ENCODE measurements around the gene ENDOD1. TPM values are rescaled to one million over a fixed set of nuclear protein-coding genes. Genes with fewer than 3 reads are reported as not detected.
A peak's percentile ranks its signal among the peaks of the same experiment; 100 is the strongest.

The ENDOD1 gene
- total and polyA plus RNA-seq, 2 experiments from 2014 or later = 15.5 to 33.7 TPM

- Histone ChIP-seq H3K9me3 (ENCODE audit: low read depth) (no peaks in the 10 kb centered on the region), H3K4me1 (ENCODE audit: insufficient read depth) (peaks cover 12% of the 10 kb centered on the region), H3K9ac (peak overlapping the region; percentile 93), H3K27ac (peak overlapping the region; percentile 85), H3K36me3 (ENCODE audit: low read depth) (no peaks in the 10 kb centered on the region), H3K27me3 (replicated peaks; ENCODE audit: insufficient read depth) (no peaks in the 10 kb centered on the region), H3F3A (ENCODE audit: insufficient read depth) (peaks cover 23% of the 10 kb centered on the region), H3K4me2 (ENCODE audit: unreplicated experiment) (peak overlapping the region; percentile 98), H2AFZ (peak overlapping the region; percentile 91), H3K9me2 (ENCODE audit: insufficient read depth) (no peaks in the 10 kb centered on the region), H3K4me3 (peak overlapping the region; percentile 99), H3K79me2 (ENCODE audit: insufficient read depth) (peaks cover 34% of the 10 kb centered on the region), H4K20me1 (ENCODE audit: insufficient read depth) (no peaks in the 10 kb centered on the region)
- peak; percentile 91 for DNase-seq
- WGBS, 2 experiments (ENCODE audit: low coverage in 1 of 2, low lambda C conversion rate in 2 of 2, missing lambda C conversion rate in 2 of 2) = 1% methylated on average over 37 to 72 of the region's 98 CpGs
- in situ Hi-C loops (cut with MboI) = no loop called here
- TF ChIP-seq EZH2 (IDR thresholded peaks at IDR 0.05; ENCODE audit: insufficient read depth, poor library complexity, severe bottlenecking) = no peak
- no peak for TF ChIP-seq EZH2phosphoT487 (IDR thresholded peaks at IDR 0.05; ENCODE audit: insufficient read depth, low read depth)
Observed at GRCh38 chr11:95067039-95067840, 22.4 kb upstream of the ENDOD1 start.

GRCh38 chr11:95067841-95068219 is 21.8 kb upstream of the ENDOD1 start:
- Histone ChIP-seq H3K9me3 (ENCODE audit: low read depth) (no peaks in the 10 kb centered on the region), H3K4me3 (peak overlapping the region; percentile 99), H3F3A (ENCODE audit: insufficient read depth) (peaks cover 23% of the 10 kb centered on the region), H3K9ac (peak overlapping the region; percentile 93), H4K20me1 (ENCODE audit: insufficient read depth) (no peaks in the 10 kb centered on the region), H3K27ac (peak overlapping the region; percentile 85), H3K4me1 (ENCODE audit: insufficient read depth) (peaks cover 12% of the 10 kb centered on the region), H3K9me2 (ENCODE audit: insufficient read depth) (no peaks in the 10 kb centered on the region), H3K4me2 (ENCODE audit: unreplicated experiment) (peak overlapping the region; percentile 98), H3K79me2 (ENCODE audit: insufficient read depth) (peaks cover 34% of the 10 kb centered on the region), H3K36me3 (ENCODE audit: low read depth) (no peaks in the 10 kb centered on the region), H3K27me3 (replicated peaks; ENCODE audit: insufficient read depth) (no peaks in the 10 kb centered on the region), H2AFZ (peak overlapping the region; percentile 91)
- no peak for DNase-seq
- TF ChIP-seq EZH2phosphoT487 (IDR thresholded peaks at IDR 0.05; ENCODE audit: insufficient read depth, low read depth) (no peak), EZH2 (IDR thresholded peaks at IDR 0.05; ENCODE audit: insufficient read depth, poor library complexity, severe bottlenecking) (no peak)
- in situ Hi-C loops (cut with MboI) = no loop called here
- 1 to 2% methylated on average over 16 of the region's 16 CpGs for WGBS, 2 experiments (ENCODE audit: low coverage in 1 of 2, low lambda C conversion rate in 2 of 2, missing lambda C conversion rate in 2 of 2)

- H3K9me3 ChIP-seq (ENCODE audit: low read depth) = no peaks in the 10 kb centered on the region
- H3K4me1 ChIP-seq (ENCODE audit: insufficient read depth) = peaks cover 12% of the 10 kb centered on the region
- H2AFZ ChIP-seq = peak overlapping the region; percentile 91
- peak overlapping the region; percentile 85 for H3K27ac ChIP-seq
- TF ChIP-seq EZH2 (IDR thresholded peaks at IDR 0.05; ENCODE audit: insufficient read depth, poor library complexity, severe bottlenecking) (no peak), EZH2phosphoT487 (IDR thresholded peaks at IDR 0.05; ENCODE audit: insufficient read depth, low read depth) (no peak)
- peak overlapping the region; percentile 99 for H3K4me3 ChIP-seq
- H3K4me2 ChIP-seq (ENCODE audit: unreplicated experiment) = peak overlapping the region; percentile 98
- H3K9ac ChIP-seq = peak overlapping the region; percentile 93
- H3K79me2 ChIP-seq (ENCODE audit: insufficient read depth) = peaks cover 34% of the 10 kb centered on the region
- peaks cover 23% of the 10 kb centered on the region for H3F3A ChIP-seq (ENCODE audit: insufficient read depth)
- H4K20me1 ChIP-seq (ENCODE audit: insufficient read depth) = no peaks in the 10 kb centered on the region
- peak; percentile 94 for DNase-seq
- in situ Hi-C loops (cut with MboI) = no loop called here
- H3K9me2 ChIP-seq (ENCODE audit: insufficient read depth) = no peaks in the 10 kb centered on the region
- no peaks in the 10 kb centered on the region for H3K36me3 ChIP-seq (ENCODE audit: low read depth)
- WGBS, 2 experiments (ENCODE audit: low coverage in 1 of 2, low lambda C conversion rate in 2 of 2, missing lambda C conversion rate in 2 of 2) = 0 to 1% methylated on average over 5 of the region's 5 CpGs
- H3K27me3 ChIP-seq (replicated peaks; ENCODE audit: insufficient read depth) = no peaks in the 10 kb centered on the region
Observed at GRCh38 chr11:95068549-95068948, 21.1 kb upstream of the ENDOD1 start.

- Histone ChIP-seq H3K9me2 (ENCODE audit: insufficient read depth) (no peaks in the 10 kb centered on the region), H3K9ac (no peak overlapping the region), H2AFZ (no peak overlapping the region), H3K9me3 (ENCODE audit: low read depth) (no peaks in the 10 kb centered on the region), H3K27me3 (replicated peaks; ENCODE audit: insufficient read depth) (no peaks in the 10 kb centered on the region), H3F3A (ENCODE audit: insufficient read depth) (peaks cover 26% of the 10 kb centered on the region), H3K4me2 (ENCODE audit: unreplicated experiment) (no peak overlapping the region), H3K4me1 (ENCODE audit: insufficient read depth) (peaks cover 12% of the 10 kb centered on the region), H3K36me3 (ENCODE audit: low read depth) (no peaks in the 10 kb centered on the region), H3K4me3 (no peak overlapping the region), H3K27ac (no peak overlapping the region), H3K79me2 (ENCODE audit: insufficient read depth) (peaks cover 34% of the 10 kb centered on the region), H4K20me1 (ENCODE audit: insufficient read depth) (no peaks in the 10 kb centered on the region)
- WGBS, 2 experiments (ENCODE audit: low coverage in 1 of 2, low lambda C conversion rate in 2 of 2, missing lambda C conversion rate in 2 of 2) = 94 to 96% methylated on average over 1 of the region's 1 CpG
- TF ChIP-seq EZH2 (IDR thresholded peaks at IDR 0.05; ENCODE audit: insufficient read depth, poor library complexity, severe bottlenecking) (no peak), EZH2phosphoT487 (IDR thresholded peaks at IDR 0.05; ENCODE audit: insufficient read depth, low read depth) (no peak)
- no peak for DNase-seq
- in situ Hi-C loops (cut with MboI) = loop anchor here (10.0 kb wide), 1 partner anchor 694 kb away; no protein-coding TSS in a partner anchor
Observed at GRCh38 chr11:95070471-95070870, 19.2 kb upstream of the ENDOD1 start.

Measured in GM23248 (cell line).